Thymus (tissue), 11 donors: ENCODE measurements around the gene MAP4. TPM values are rescaled to one million over a fixed set of nuclear protein-coding genes. Genes with fewer than 3 reads are reported as not detected.
"Not testable (repeated sequence)": the region's sequence is repeated elsewhere in the genome, so short reads cannot be mapped to it uniquely, and the experiment has no call there.

ENCODE experiments used
- DNase-seq, 9 donors: peaks; one replicate each; pipeline ENCODE4 v3.0.0-alpha.2; 2013; ENCODE audit warnings: low spot score in 9 of 9, low read depth in 6 of 9, missing footprints in 1 of 9
- H3K27ac ChIP-seq, 2 donors: one replicate each; pipeline ENCODE4 v1.5.1; 2013; ENCODE audit warnings: control low read depth in 1 of 2, low read depth in 1 of 2, low read length in 1 of 2, mild to moderate bottlenecking in 1 of 2, moderate library complexity in 1 of 2
- H3K27me3 ChIP-seq, 2 donors: one replicate each; pipeline ENCODE4 v1.5.1; 2013; ENCODE audit warnings: low read length in 1 of 2; ENCODE audit not compliant: control insufficient read depth in 2 of 2, insufficient read depth in 1 of 2
- H3K36me3 ChIP-seq, 2 donors: one replicate each; pipeline ENCODE4 v1.5.1; 2013; ENCODE audit warnings: low read length in 1 of 2, mild to moderate bottlenecking in 1 of 2, moderate library complexity in 1 of 2; ENCODE audit not compliant: control insufficient read depth in 2 of 2, insufficient read depth in 2 of 2
- H3K4me1 ChIP-seq, 2 donors: one replicate each; pipeline ENCODE4 v1.5.1; 2013; ENCODE audit warnings: low read length in 2 of 2; ENCODE audit not compliant: control insufficient read depth in 2 of 2, insufficient read depth in 2 of 2
- H3K4me3 ChIP-seq, 2 donors: one replicate each; pipeline ENCODE4 v1.5.1; 2013; ENCODE audit warnings: low read length in 2 of 2, control low read depth in 1 of 2, mild to moderate bottlenecking in 1 of 2
- H3K9me3 ChIP-seq, 2 donors: one replicate each; pipeline ENCODE4 v1.5.1; 2013; ENCODE audit warnings: low read length in 1 of 2, mild to moderate bottlenecking in 1 of 2; ENCODE audit not compliant: control insufficient read depth in 2 of 2, insufficient read depth in 1 of 2
- WGBS: extraction: QIAGEN DNeasy Blood & Tissue Kit; methylation state at CpG from one replicate; pipeline ENCODE4 v1.1.7; 2013; 5-methylcytosine and 5-hydroxymethylcytosine counted together
- polyA plus RNA-seq: library from polyadenylated mRNA; stranded (reverse); fragments of 200-250 nt; gene quantifications from one replicate; pipeline ENCODE4 v1.2.3, GENCODE V29; 2013
- total RNA-seq: library from RNA; stranded (reverse); fragments of 120-200 nt; gene quantifications from one replicate; pipeline ENCODE4 v1.2.4, GENCODE V29; 2013
- donor health status: healthy.

MAP4 gene
- total and polyA plus RNA-seq, 2 donors = 22.3 to 49.8 TPM

- WGBS = 97% methylated on average over 7 of the region's 7 CpGs
- no peak overlapping the region for H3K4me3 ChIP-seq
- no peaks in the 10 kb centered on the region for H3K27me3 ChIP-seq
- peaks cover 2 to 3% of the 10 kb centered on the region in 2 donors for H3K9me3 ChIP-seq
- H3K27ac ChIP-seq = no peak overlapping the region
- H3K4me1 ChIP-seq = no peaks in the 10 kb centered on the region
- peaks cover 80 to 96% of the 10 kb centered on the region in 2 donors for H3K36me3 ChIP-seq
- no peak for DNase-seq
Observed at GRCh38 chr3:47841786-47842349, 174.3 kb downstream of the MAP4 start.

- DNase-seq = no peak
- H3K27me3 ChIP-seq = no peaks in the 10 kb centered on the region
- H3K27ac ChIP-seq = no peak overlapping the region
- 96% methylated on average over 5 of the region's 5 CpGs for WGBS
- peaks cover 67 to 87% of the 10 kb centered on the region in 2 donors for H3K36me3 ChIP-seq
- no peaks in the 10 kb centered on the region for H3K4me1 ChIP-seq
- H3K9me3 ChIP-seq = peaks cover 0 to 3% of the 10 kb centered on the region in 2 donors
- H3K4me3 ChIP-seq = no peak overlapping the region
Observed at GRCh38 chr3:47838503-47838902, 177.7 kb downstream of the MAP4 start.

GRCh38 chr3:47836986-47837385 lies 179.2 kb downstream of the MAP4 start:
- Histone ChIP-seq H3K36me3 (peaks cover 68 to 87% of the 10 kb centered on the region in 2 donors), H3K27ac (no peak overlapping the region), H3K27me3 (no peaks in the 10 kb centered on the region), H3K4me3 (no peak overlapping the region), H3K9me3 (peaks cover 0 to 3% of the 10 kb centered on the region in 2 donors), H3K4me1 (no peaks in the 10 kb centered on the region)
- WGBS = 96% methylated on average over 7 of the region's 7 CpGs
- no peak for DNase-seq

GRCh38 chr3:47829482-47829881 lies 186.7 kb downstream of the MAP4 start:
- H3K27ac ChIP-seq, H3K9me3 ChIP-seq, H3K4me3 ChIP-seq, DNase-seq, H3K27me3 ChIP-seq: not testable (repeated sequence)
- peaks cover 62 to 78% of the 10 kb centered on the region in 2 donors for H3K36me3 ChIP-seq
- 53% methylated on average over 9 of the region's 9 CpGs for WGBS
- H3K4me1 ChIP-seq = peaks cover 8 to 18% of the 10 kb centered on the region in 2 donors

GRCh38 chr3:47825590-47825989 lies 190.6 kb downstream of the MAP4 start:
- no peak for DNase-seq
- H3K27me3 ChIP-seq = no peaks in the 10 kb centered on the region
- peaks cover 8 to 22% of the 10 kb centered on the region in 2 donors for H3K4me1 ChIP-seq
- peak overlapping the region; percentile 81 to 90 for H3K4me3 ChIP-seq
- peak overlapping the region in 1 of 2 donors; percentile 57 for H3K27ac ChIP-seq
- no peaks in the 10 kb centered on the region for H3K9me3 ChIP-seq
- WGBS = 38% methylated on average over 7 of the region's 7 CpGs
- H3K36me3 ChIP-seq = peaks cover 35 to 46% of the 10 kb centered on the region in 2 donors

- Histone ChIP-seq H3K4me3 (peak overlapping the region; percentile 81 to 90), H3K4me1 (peaks cover 8 to 22% of the 10 kb centered on the region in 2 donors), H3K27me3 (no peaks in the 10 kb centered on the region), H3K36me3 (peaks cover 36 to 41% of the 10 kb centered on the region in 2 donors), H3K9me3 (no peaks in the 10 kb centered on the region), H3K27ac (peak overlapping the region; percentile 54 to 57)
- DNase-seq = peak in 7 of 9 donors; percentile 57 to 87 (median 70)
- WGBS = 6% methylated on average over 77 of the region's 77 CpGs
Observed at GRCh38 chr3:47824541-47825473, 191.4 kb downstream of the MAP4 start.

- H3K4me1 ChIP-seq = no peaks in the 10 kb centered on the region
- H3K9me3 ChIP-seq = no peaks in the 10 kb centered on the region
- no peak for DNase-seq
- H3K27ac ChIP-seq = no peak overlapping the region
- H3K4me3 ChIP-seq = no peak overlapping the region
- 99% methylated on average over 7 of the region's 7 CpGs for WGBS
- peaks cover 51 to 57% of the 10 kb centered on the region in 2 donors for H3K36me3 ChIP-seq
- H3K27me3 ChIP-seq = no peaks in the 10 kb centered on the region
Observed at GRCh38 chr3:47817609-47818008, 198.6 kb downstream of the MAP4 start.

- H3K9me3 ChIP-seq = no peaks in the 10 kb centered on the region
- no peaks in the 10 kb centered on the region for H3K4me1 ChIP-seq
- H3K4me3 ChIP-seq = no peak overlapping the region
- no peak for DNase-seq
- no peak overlapping the region for H3K27ac ChIP-seq
- 96% methylated on average over 8 of the region's 8 CpGs for WGBS
- peaks cover 48 to 63% of the 10 kb centered on the region in 2 donors for H3K36me3 ChIP-seq
- H3K27me3 ChIP-seq = no peaks in the 10 kb centered on the region
Observed at GRCh38 chr3:47813551-47814177, 202.6 kb downstream of the MAP4 start.

- Histone ChIP-seq H3K9me3 (no peaks in the 10 kb centered on the region), H3K27ac (no peak overlapping the region), H3K36me3 (peaks cover 12 to 33% of the 10 kb centered on the region in 2 donors), H3K4me3 (no peak overlapping the region), H3K4me1 (peaks cover 6 to 16% of the 10 kb centered on the region in 2 donors), H3K27me3 (no peaks in the 10 kb centered on the region)
- no peak for DNase-seq
- WGBS = 99% methylated on average over 1 of the region's 1 CpG
Observed at GRCh38 chr3:47804577-47804976, 211.6 kb downstream of the MAP4 start.
